ENCODE results near the gene PI4K2A.

GRCh38 chr10:97629289-97629688 is 11.2 kb upstream of the PI4K2A start:
- no peak for TF ChIP-seq CTCF (IDR thresholded peaks at IDR 0.05; ENCODE audit: low read depth, low read length)
- TF ChIP-seq EZH2phosphoT487 (IDR thresholded peaks at IDR 0.05; ENCODE audit: low read depth) = no peak
